IMR-90 (cell line): Measurements from ENCODE around the gene VPS52. TPM values are rescaled to one million over a fixed set of nuclear protein-coding genes. Genes with fewer than 3 reads are reported as not detected.
A peak's percentile ranks its signal among the peaks of the same experiment; 100 is the strongest.

Experiments
- ATAC-seq: fragments of 200-7000 bp; cut with Tn5 transposase; 2 replicates; pipeline ENCODE4 v1.9.1; 2020; ENCODE audit warnings: low read depth, mild to moderate bottlenecking, moderate library complexity
- BruUV-seq: library from RNA; stranded (reverse); fragments of 400-500 nt; replicated peaks from 2 replicates; lab custom pipeline; 2021; lab: Mats Ljungman, UMichigan
- CTCF ChIA-PET: fragments of 300-600 bp; formaldehyde crosslinking; extraction: SDS; loops from one replicate; lab custom pipeline; 2021; ENCODE audit warnings: antibody characterized with exemption; lab: Yijun Ruan, JAX
- POLR2A ChIA-PET: fragments of 300-600 bp; sonication (Branson Sonifier 250); formaldehyde crosslinking; loops from one replicate; lab custom pipeline; 2022; ENCODE audit warnings: antibody characterized with exemption; ENCODE audit not compliant: unreplicated experiment; lab: Charles Lee
- DNase-seq: peaks from one replicate; pipeline ENCODE4 v3.0.0; 2013
- H2AFZ ChIP-seq: replicated peaks from 2 replicates; pipeline ENCODE3; 2013; ENCODE audit warnings: low read length, mild to moderate bottlenecking; ENCODE audit not compliant: poor library complexity
- H2AK5ac ChIP-seq: 2 replicates; pipeline ENCODE4 v1.6.1; 2013; ENCODE audit warnings: low read depth, low read length, inconsistent platforms
- H2AK9ac ChIP-seq: replicated peaks from 2 replicates; pipeline ENCODE3; 2013; ENCODE audit warnings: mild to moderate bottlenecking, low read depth, low read length, moderate library complexity; ENCODE audit not compliant: poor library complexity
- H2BK120ac ChIP-seq: 2 replicates; pipeline ENCODE4 v1.6.1; 2013; ENCODE audit warnings: low read depth, low read length, inconsistent platforms
- H2BK15ac ChIP-seq: 3 replicates; pipeline ENCODE4 v1.6.1; 2013; ENCODE audit warnings: low read depth, low read length, inconsistent platforms
- H2BK20ac ChIP-seq: 2 replicates; pipeline ENCODE4 v1.6.1; 2013; ENCODE audit warnings: low read depth, mild to moderate bottlenecking, inconsistent platforms, low read length, moderate library complexity
- H2BK5ac ChIP-seq: 2 replicates; pipeline ENCODE4 v1.6.1; 2013; ENCODE audit warnings: mild to moderate bottlenecking, low read depth, low read length, inconsistent platforms; ENCODE audit not compliant: poor library complexity, severe bottlenecking
- H3K14ac ChIP-seq: replicated peaks from 2 replicates; pipeline ENCODE4 v1.6.1; 2013; ENCODE audit warnings: low read depth, low read length, inconsistent platforms
- H3K18ac ChIP-seq: 2 replicates; pipeline ENCODE4 v1.6.1; 2013; ENCODE audit warnings: low read depth, low read length, control low read depth
- H3K23ac ChIP-seq: 2 replicates; pipeline ENCODE4 v1.6.1; 2013; ENCODE audit warnings: low read depth, low read length, inconsistent platforms
- H3K27ac ChIP-seq: 2 replicates; pipeline ENCODE4 v1.5.1; 2013; ENCODE audit warnings: mild to moderate bottlenecking, control low read depth, low read length; ENCODE audit not compliant: insufficient read depth
- H3K27me3 ChIP-seq: 2 replicates; pipeline ENCODE4 v1.6.1; 2013; ENCODE audit warnings: low read length; ENCODE audit not compliant: control insufficient read depth, insufficient read depth
- H3K36me3 ChIP-seq: 2 replicates; pipeline ENCODE4 v1.6.1; 2013; ENCODE audit warnings: low read length, mixed read lengths; ENCODE audit not compliant: control insufficient read depth, insufficient read depth
- H3K4ac ChIP-seq: 2 replicates; pipeline ENCODE4 v1.6.1; 2013; ENCODE audit warnings: low read depth, low read length, inconsistent platforms
- H3K4me1 ChIP-seq: 2 replicates; pipeline ENCODE4 v1.6.1; 2013; ENCODE audit warnings: low read length, mixed read lengths; ENCODE audit not compliant: control insufficient read depth, insufficient read depth
- H3K4me2 ChIP-seq: 2 replicates; pipeline ENCODE4 v1.6.1; 2013; ENCODE audit warnings: low read depth, mild to moderate bottlenecking, control low read depth, low read length, moderate library complexity
- H3K4me3 ChIP-seq: 2 replicates; pipeline ENCODE4 v1.5.1; 2013; ENCODE audit warnings: low read depth, mild to moderate bottlenecking, control low read depth, low read length, moderate library complexity; ENCODE audit not compliant: insufficient read depth
- H3K56ac ChIP-seq: 2 replicates; pipeline ENCODE4 v1.6.1; 2013; ENCODE audit warnings: low read length, inconsistent platforms; ENCODE audit not compliant: insufficient read depth; ENCODE audit errors: extremely low read depth
- H3K79me1 ChIP-seq, 2 experiments: 2 replicates each; pipeline ENCODE4 v1.6.1; 2013; ENCODE audit warnings: low read length in 2 of 2, inconsistent platforms in 1 of 2, low read depth in 1 of 2
- H3K9ac ChIP-seq: 2 replicates; pipeline ENCODE4 v1.6.1; 2013; ENCODE audit warnings: low read depth, low read length, control low read depth
- H3K9me1 ChIP-seq: 2 replicates; pipeline ENCODE4 v1.6.1; 2013; ENCODE audit warnings: low read length, inconsistent platforms; ENCODE audit not compliant: insufficient read depth
- H3K9me3 ChIP-seq: 2 replicates; pipeline ENCODE4 v1.6.1; 2013; ENCODE audit warnings: low read length; ENCODE audit not compliant: control insufficient read depth, insufficient read depth
- H4K20me1 ChIP-seq: 2 replicates; pipeline ENCODE4 v1.6.1; 2013; ENCODE audit warnings: low read length, inconsistent platforms; ENCODE audit not compliant: insufficient read depth
- H4K5ac ChIP-seq: 2 replicates; pipeline ENCODE4 v1.6.1; 2013; ENCODE audit warnings: mild to moderate bottlenecking, low read depth, low read length, control low read depth
- H4K8ac ChIP-seq, 2 experiments: 2 replicates each; pipeline ENCODE4 v1.6.1; 2013; ENCODE audit warnings: low read depth in 2 of 2, low read length in 2 of 2, control low read depth in 1 of 2, inconsistent platforms in 1 of 2
- H4K91ac ChIP-seq: 2 replicates; pipeline ENCODE4 v1.6.1; 2013; ENCODE audit warnings: low read depth, low read length, inconsistent platforms; ENCODE audit not compliant: insufficient read depth
- BHLHE40 ChIP-seq: fragments of 150-350 bp; IDR thresholded peaks from 2 replicates; pipeline ENCODE4 v1.6.1; 2016; ENCODE audit warnings: mild to moderate bottlenecking, low read depth, low read length
- RFX5 ChIP-seq: IDR thresholded peaks from 2 replicates; pipeline ENCODE4 v1.8.0; 2012; ENCODE audit warnings: low read depth, mild to moderate bottlenecking, low read length, moderate library complexity
- SMC3 ChIP-seq: fragments of 150-350 bp; IDR thresholded peaks from 2 replicates; pipeline ENCODE4 v1.6.1; 2016; ENCODE audit warnings: low read depth, mild to moderate bottlenecking, antibody characterized with exemption, low read length, moderate library complexity
- WGBS, 2 experiments: methylation state at CpG; one replicate each; pipeline versions ENCODE4 v1.1.5 to v1.1.7; 2013; ENCODE audit warnings: missing lambda C conversion rate in 2 of 2; ENCODE audit not compliant: insufficient read length in 1 of 2; ENCODE audit errors: extremely low coverage in 2 of 2; 5-methylcytosine and 5-hydroxymethylcytosine counted together
- dilution Hi-C: fragments of 300-500 bp; cut with HindIII; formaldehyde crosslinking; loops from one replicate; pipeline ENCODE4 v1.14.3; 2018; ENCODE audit warnings: low sequenced_read_pairs; ENCODE audit not compliant: unreplicated experiment
- in situ Hi-C: fragments of 300-500 bp; cut with MboI; formaldehyde crosslinking; loops from 3 replicates; pipeline ENCODE4 v1.14.3; 2019; ENCODE audit warnings: low sequenced_read_pairs, inconsistent platforms, mixed read lengths
- intact Hi-C: fragments of 100-400 bp; cut with micrococcal nuclease; formaldehyde crosslinking; loops from 2 replicates; pipeline ENCODE4 v1.10.0; 2022
- polyA plus RNA-seq, 3 experiments: library from polyadenylated mRNA; depleted of rRNA; stranded (reverse); fragments of >200 nt; gene quantifications; 2 replicates each; pipeline ENCODE4 v1.2.3, GENCODE V29; 2012; ENCODE audit warnings: low replicate concordance in 1 of 3
- total RNA-seq: library from RNA; depleted of rRNA; stranded (reverse); fragments of >200 nt; gene quantifications from 2 replicates; pipeline ENCODE4 v1.2.3, GENCODE V29; 2012

Gene VPS52
- total and polyA plus RNA-seq, 2 of the 4 experiments (the other 2 are of a cell fraction): 29.8 to 54.6 TPM

- no peak for TF ChIP-seq BHLHE40
These were observed 56.2 kb downstream of the VPS52 start (continued) for GRCh38 chr6:33215271-33216116.

DNA sequence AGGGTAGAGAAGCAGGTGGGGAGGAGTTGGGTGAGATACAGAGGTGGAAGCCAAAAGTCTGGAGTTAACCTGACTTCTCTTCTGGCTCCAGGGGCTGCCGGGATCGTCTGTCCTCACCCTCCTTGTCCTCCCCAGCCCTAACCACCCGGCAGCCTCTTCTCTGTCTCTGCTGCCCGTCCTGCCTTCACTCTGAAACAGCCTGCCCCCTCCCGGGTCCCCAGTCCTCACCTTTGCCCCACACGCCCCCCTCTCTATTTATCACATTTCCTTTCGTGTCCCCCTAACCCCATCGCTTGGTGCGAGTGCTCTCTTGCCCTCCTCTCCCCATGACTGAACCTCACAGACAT lies 57.7 kb downstream of the VPS52 start:
- Histone ChIP-seq H3K27ac (no peak overlapping the region; the same call in 1 of the 2 replicates), H3K27me3 (peaks cover 19% of the 10 kb centered on the region), H2AK9ac (peak overlapping the region; percentile 89), H3K9me1 (no peaks in the 10 kb centered on the region), H3K14ac (peak overlapping the region; percentile 67; the same call in 1 of the 2 replicates), H2BK5ac (no peak overlapping the region), H3K4me1 (peaks cover 2% of the 10 kb centered on the region; the same call in 1 of the 2 replicates), H3K4me3 (peak overlapping the region; percentile 59), H3K9ac (peak overlapping the region; percentile 72), H3K56ac (no peak overlapping the region), H4K20me1 (no peaks in the 10 kb centered on the region), H4K8ac (peak overlapping the region; percentile 70 to 85; a peak in 3 of 4 replicates), H2BK120ac (0 out of 2 replicates have a peak overlapping the region, but pooled peaks have one; percentile 33), H4K5ac (peak overlapping the region; percentile 72), H4K91ac (peak overlapping the region; percentile 53; the same call in 1 of the 2 replicates), H3K36me3 (peaks cover 20% of the 10 kb centered on the region), H3K4ac (peak overlapping the region; percentile 67), H2AK5ac (no peak overlapping the region; the same call in 1 of the 2 replicates), H2AFZ (peak overlapping the region; percentile 92), H2BK15ac (no peak overlapping the region), H2BK20ac (no peak overlapping the region), H3K4me2 (peak overlapping the region; percentile 94), H3K79me1 (peaks cover 7 to 15% of the 10 kb centered on the region in 2 experiments), H3K9me3 (no peaks in the 10 kb centered on the region), H3K18ac (peak overlapping the region; percentile 46), H3K23ac (peak overlapping the region; percentile 82)
- ATAC-seq (peak; percentile 9; the same call in 1 of the 2 replicates), DNase-seq (no peak)
- intact Hi-C loops (no loop called here), dilution Hi-C loops (no loop called here), in situ Hi-C loops (no loop called here)
- CTCF ChIA-PET: no interaction called here
- WGBS, 2 experiments: 0% methylated on average over 4 of the region's 9 CpGs; no CpG with 5 or more reads in 1 of the 2 experiments
- POLR2A ChIA-PET: no interaction called here
- no TSS peak for BruUV-seq
- TF ChIP-seq SMC3: no peak
- no peak for TF ChIP-seq RFX5
